NB4 (cell line): ENCODE results near the gene TRMT44.
"Not testable (repeated sequence)": the region's sequence is repeated elsewhere in the genome, so short reads cannot be mapped to it uniquely, and the experiment has no call there.

Experiments
- POLR2A ChIP-seq: IDR thresholded peaks from 2 replicates; pipeline ENCODE4 v1.6.1; 2011; ENCODE audit warnings: mild to moderate bottlenecking; ENCODE audit not compliant: insufficient read length; ENCODE audit errors: extremely low read depth
- TF ChIP-seq, protein P1 (sequence below): IDR thresholded peaks from one replicate; pipeline ENCODE4 v1.5.1; 2012; ENCODE audit warnings: low read depth, low read length

DNA sequence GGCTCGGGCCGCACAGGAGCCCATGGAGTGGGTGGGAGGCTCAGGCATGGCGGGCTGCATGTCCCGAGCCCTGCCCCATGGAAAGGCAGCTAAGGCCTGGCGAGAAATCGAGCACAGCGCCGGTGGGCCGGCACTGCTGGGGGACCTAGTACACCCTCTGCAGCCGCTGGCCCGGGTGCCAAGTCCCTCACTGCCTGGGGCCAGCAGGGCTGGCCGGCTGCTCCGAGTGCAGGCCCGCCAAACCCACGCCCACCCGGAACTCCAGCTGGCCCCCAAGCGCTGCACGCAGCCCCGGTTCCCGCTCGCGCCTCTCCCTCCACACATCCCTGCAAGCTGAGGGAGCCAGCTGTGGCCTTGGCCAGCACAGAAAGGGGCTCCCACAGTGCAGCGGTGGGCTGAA lies 50.9 kb downstream of the TRMT44 start:
- TF ChIP-seq, protein P1, sequence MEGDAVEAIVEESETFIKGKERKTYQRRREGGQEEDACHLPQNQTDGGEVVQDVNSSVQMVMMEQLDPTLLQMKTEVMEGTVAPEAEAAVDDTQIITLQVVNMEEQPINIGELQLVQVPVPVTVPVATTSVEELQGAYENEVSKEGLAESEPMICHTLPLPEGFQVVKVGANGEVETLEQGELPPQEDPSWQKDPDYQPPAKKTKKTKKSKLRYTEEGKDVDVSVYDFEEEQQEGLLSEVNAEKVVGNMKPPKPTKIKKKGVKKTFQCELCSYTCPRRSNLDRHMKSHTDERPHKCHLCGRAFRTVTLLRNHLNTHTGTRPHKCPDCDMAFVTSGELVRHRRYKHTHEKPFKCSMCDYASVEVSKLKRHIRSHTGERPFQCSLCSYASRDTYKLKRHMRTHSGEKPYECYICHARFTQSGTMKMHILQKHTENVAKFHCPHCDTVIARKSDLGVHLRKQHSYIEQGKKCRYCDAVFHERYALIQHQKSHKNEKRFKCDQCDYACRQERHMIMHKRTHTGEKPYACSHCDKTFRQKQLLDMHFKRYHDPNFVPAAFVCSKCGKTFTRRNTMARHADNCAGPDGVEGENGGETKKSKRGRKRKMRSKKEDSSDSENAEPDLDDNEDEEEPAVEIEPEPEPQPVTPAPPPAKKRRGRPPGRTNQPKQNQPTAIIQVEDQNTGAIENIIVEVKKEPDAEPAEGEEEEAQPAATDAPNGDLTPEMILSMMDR, result not testable (repeated sequence)
- not testable (repeated sequence) for TF ChIP-seq POLR2A
